A673 (cell line): ENCODE results near the gene NPC2. TPM values are rescaled to one million over a fixed set of nuclear protein-coding genes. Genes with fewer than 3 reads are reported as not detected.

Source experiments
- BruUV-seq: library from RNA; stranded (reverse); fragments of 400-500 nt; replicated peaks from 2 replicates; lab custom pipeline; 2021; lab: Mats Ljungman, UMichigan
- CTCF ChIA-PET: fragments of 300-600 bp; sonication (Branson Sonifier 250); formaldehyde crosslinking; loops from one replicate; lab custom pipeline; 2022; ENCODE audit warnings: antibody characterized with exemption; lab: Charles Lee
- POLR2A ChIA-PET: fragments of 300-600 bp; sonication (Branson Sonifier 250); formaldehyde crosslinking; loops from one replicate; lab custom pipeline; 2022; ENCODE audit warnings: antibody characterized with exemption; ENCODE audit not compliant: low non-redundant PET; lab: Charles Lee
- DNase-seq: peaks from one replicate; pipeline ENCODE4 v3.0.0-alpha.2; 2015; ENCODE audit warnings: low spot score
- H3K27ac ChIP-seq: fragments of 200-600 bp; sonication (generic); 2 replicates; pipeline ENCODE4 v1.5.1; 2016; ENCODE audit warnings: mixed run types, low read depth, mild to moderate bottlenecking, mixed read lengths, antibody characterized with exemption, low read length; ENCODE audit not compliant: poor library complexity, severe bottlenecking
- H3K27me3 ChIP-seq: fragments of 200-600 bp; sonication (generic); replicated peaks from 2 replicates; pipeline ENCODE4 v1.6.1; 2017; ENCODE audit warnings: mixed run types, low read depth, mild to moderate bottlenecking, mixed read lengths, antibody characterized with exemption, low read length; ENCODE audit not compliant: insufficient read depth, poor library complexity
- H3K36me3 ChIP-seq: fragments of 200-600 bp; sonication (generic); 2 replicates; pipeline ENCODE4 v1.6.1; 2016; ENCODE audit warnings: mixed run types, mild to moderate bottlenecking, mixed read lengths, antibody characterized with exemption, low read length; ENCODE audit not compliant: insufficient read depth, poor library complexity, severe bottlenecking
- H3K4me1 ChIP-seq: fragments of 200-600 bp; sonication (generic); 2 replicates; pipeline ENCODE4 v1.6.1; 2017; ENCODE audit warnings: mixed run types, mild to moderate bottlenecking, mixed read lengths, antibody characterized with exemption, low read length; ENCODE audit not compliant: insufficient read depth, poor library complexity, severe bottlenecking
- H3K4me3 ChIP-seq: fragments of 200-600 bp; sonication (generic); 2 replicates; pipeline ENCODE4 v1.5.1; 2016; ENCODE audit warnings: low read depth, mixed run types, mild to moderate bottlenecking, mixed read lengths, low read length; ENCODE audit not compliant: poor library complexity, severe bottlenecking
- H3K9me3 ChIP-seq: fragments of 200-600 bp; sonication (generic); 2 replicates; pipeline ENCODE4 v1.6.1; 2016; ENCODE audit warnings: mixed run types, low read depth, mild to moderate bottlenecking, mixed read lengths, antibody characterized with exemption, low read length; ENCODE audit not compliant: poor library complexity, severe bottlenecking
- EZH2 ChIP-seq: fragments of 200-600 bp; sonication (generic); IDR thresholded peaks from 2 replicates; pipeline ENCODE4 v1.6.1; 2017; ENCODE audit warnings: borderline replicate concordance, low read depth, mild to moderate bottlenecking, mixed read lengths, antibody characterized with exemption, low read length; ENCODE audit not compliant: poor library complexity, severe bottlenecking
- intact Hi-C: fragments of 100-400 bp; cut with micrococcal nuclease; formaldehyde crosslinking; loops from one replicate; pipeline ENCODE4 v1.10.0; 2022; ENCODE audit not compliant: unreplicated experiment
- total RNA-seq: library from RNA; stranded (reverse); gene quantifications from 2 replicates; pipeline ENCODE4 v1.2.3, GENCODE V29; 2021
- TF ChIP-seq, protein P1 (sequence below): fragments of 300-800, 200-600 bp; sonication (generic); conservative IDR thresholded peaks from 2 replicates; pipeline ENCODE4 v1.5.1; 2017; ENCODE audit warnings: low read depth, mild to moderate bottlenecking, antibody characterized with exemption, low read length, moderate library complexity, mixed read lengths

Gene NPC2
- total RNA-seq, 1 experiment from 2014 or later: 68.8 TPM

DNA sequence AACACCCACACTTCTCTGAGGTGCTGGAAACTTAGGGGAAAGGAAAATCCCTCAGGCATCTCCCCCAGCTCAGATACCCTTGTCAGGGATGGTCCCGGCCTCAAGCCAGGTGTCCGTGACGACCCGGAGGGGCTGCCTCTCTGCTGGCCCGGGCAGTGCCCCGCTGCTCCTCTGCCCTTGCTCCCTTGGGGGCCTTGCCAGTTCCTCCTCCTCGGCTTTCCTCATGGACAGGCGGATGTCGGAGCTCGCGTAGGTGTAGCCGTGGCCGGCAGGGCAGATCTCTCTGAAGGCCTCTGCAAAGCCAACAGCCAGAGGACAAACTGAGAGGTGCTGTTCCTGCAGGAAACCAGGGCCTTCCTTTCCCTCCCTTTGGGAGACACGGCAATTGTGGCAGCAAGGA is 35.3 kb upstream of the NPC2 start:
- Histone ChIP-seq H3K27ac (no peak overlapping the region), H3K27me3 (no peaks in the 10 kb centered on the region), H3K4me1 (no peaks in the 10 kb centered on the region), H3K36me3 (no peaks in the 10 kb centered on the region), H3K9me3 (no peaks in the 10 kb centered on the region), H3K4me3 (no peak overlapping the region)
- no TSS peak for BruUV-seq
- ChIA-PET CTCF (no interaction called here), POLR2A (no interaction called here)
- DNase-seq: no peak
- intact Hi-C loops: no loop called here
- TF ChIP-seq EZH2: no peak
- TF ChIP-seq, protein P1, sequence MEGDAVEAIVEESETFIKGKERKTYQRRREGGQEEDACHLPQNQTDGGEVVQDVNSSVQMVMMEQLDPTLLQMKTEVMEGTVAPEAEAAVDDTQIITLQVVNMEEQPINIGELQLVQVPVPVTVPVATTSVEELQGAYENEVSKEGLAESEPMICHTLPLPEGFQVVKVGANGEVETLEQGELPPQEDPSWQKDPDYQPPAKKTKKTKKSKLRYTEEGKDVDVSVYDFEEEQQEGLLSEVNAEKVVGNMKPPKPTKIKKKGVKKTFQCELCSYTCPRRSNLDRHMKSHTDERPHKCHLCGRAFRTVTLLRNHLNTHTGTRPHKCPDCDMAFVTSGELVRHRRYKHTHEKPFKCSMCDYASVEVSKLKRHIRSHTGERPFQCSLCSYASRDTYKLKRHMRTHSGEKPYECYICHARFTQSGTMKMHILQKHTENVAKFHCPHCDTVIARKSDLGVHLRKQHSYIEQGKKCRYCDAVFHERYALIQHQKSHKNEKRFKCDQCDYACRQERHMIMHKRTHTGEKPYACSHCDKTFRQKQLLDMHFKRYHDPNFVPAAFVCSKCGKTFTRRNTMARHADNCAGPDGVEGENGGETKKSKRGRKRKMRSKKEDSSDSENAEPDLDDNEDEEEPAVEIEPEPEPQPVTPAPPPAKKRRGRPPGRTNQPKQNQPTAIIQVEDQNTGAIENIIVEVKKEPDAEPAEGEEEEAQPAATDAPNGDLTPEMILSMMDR: no peak

DNA sequence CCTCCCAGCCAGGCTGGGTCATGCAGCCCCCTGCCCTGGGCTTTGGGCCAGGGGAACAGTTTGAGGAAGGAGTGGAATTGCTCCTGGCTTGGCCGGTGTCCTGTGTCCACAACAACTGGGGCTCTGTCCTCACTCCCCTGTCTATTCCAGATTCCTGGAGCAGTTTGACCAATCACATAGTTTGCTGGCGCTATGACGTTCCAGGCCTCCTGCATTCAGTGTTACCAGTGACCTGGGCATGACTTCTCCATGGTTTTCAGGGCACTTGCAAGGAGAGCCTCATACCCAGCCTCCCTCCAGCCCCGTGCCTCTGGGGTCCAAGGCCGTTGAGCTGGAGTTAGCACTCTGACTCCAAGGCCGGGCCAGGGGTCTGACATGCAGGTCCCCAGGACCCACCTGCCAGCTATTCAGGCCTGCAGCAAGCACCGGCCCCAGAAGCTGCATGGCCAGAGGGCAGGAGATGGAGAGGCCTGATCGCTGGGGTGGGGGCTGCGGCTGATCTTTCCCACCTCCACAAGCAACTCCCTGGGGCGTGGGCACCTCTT is 34.7 kb upstream of the NPC2 start:
- no peak overlapping the region for H3K4me3 ChIP-seq
- TF ChIP-seq EZH2: no peak
- TF ChIP-seq, protein P1: no peak
- no TSS peak for BruUV-seq
- intact Hi-C loops: no loop called here
- H3K27me3 ChIP-seq: no peaks in the 10 kb centered on the region
- H3K36me3 ChIP-seq: no peaks in the 10 kb centered on the region
- no peaks in the 10 kb centered on the region for H3K4me1 ChIP-seq
- CTCF ChIA-PET: no interaction called here
- H3K27ac ChIP-seq: no peak overlapping the region
- POLR2A ChIA-PET: no interaction called here
- H3K9me3 ChIP-seq: no peaks in the 10 kb centered on the region
- no peak for DNase-seq

DNA sequence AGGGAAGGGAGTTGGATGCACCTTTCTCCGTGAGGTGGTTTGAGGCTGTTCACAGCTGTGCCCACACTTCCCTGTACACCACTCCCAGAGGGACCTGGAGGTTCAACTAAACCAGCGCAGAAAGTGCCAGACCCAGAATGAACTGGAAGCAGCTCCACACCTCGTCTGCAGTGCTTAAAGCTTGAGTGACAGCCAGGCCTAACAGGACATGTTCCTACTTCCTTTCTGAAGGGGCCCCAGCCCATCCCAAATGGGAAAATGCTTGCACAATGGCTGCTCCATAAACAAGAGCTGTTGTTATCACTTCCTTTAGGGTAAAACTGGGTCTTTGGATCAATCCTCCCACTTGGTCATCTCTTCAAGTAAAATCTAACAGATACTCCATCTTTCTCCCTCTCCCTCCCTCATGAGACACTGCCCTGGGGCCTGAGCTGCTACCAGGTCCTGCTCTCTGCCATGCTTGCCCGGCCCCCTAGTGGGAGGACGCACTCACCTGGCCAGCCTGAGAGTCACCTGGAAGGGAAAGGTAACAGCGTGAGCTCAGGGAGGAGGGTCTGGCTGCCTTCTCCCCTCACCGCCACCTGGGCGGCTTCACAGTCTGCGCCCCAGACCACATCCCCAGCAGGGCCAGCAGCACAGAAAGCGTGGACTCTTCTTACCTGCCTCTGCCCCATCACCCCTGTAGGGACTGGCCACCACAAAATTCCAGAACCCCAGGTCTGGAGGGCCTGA is 33.9 kb upstream of the NPC2 start:
- Histone ChIP-seq H3K27me3 (no peaks in the 10 kb centered on the region), H3K36me3 (no peaks in the 10 kb centered on the region), H3K27ac (no peak overlapping the region), H3K4me1 (no peaks in the 10 kb centered on the region), H3K4me3 (no peak overlapping the region), H3K9me3 (no peaks in the 10 kb centered on the region)
- ChIA-PET CTCF (no interaction called here), POLR2A (no interaction called here)
- no TSS peak for BruUV-seq
- intact Hi-C loops: no loop called here
- no peak for TF ChIP-seq EZH2
- TF ChIP-seq, protein P1: no peak
- DNase-seq: no peak
